Adrenal gland (tissue), 12 donors: Measurements from ENCODE around the gene HIP1R. TPM values are rescaled to one million over a fixed set of nuclear protein-coding genes. Genes with fewer than 3 reads are reported as not detected.

Source experiments
- DNase-seq, 7 donors: peaks; one replicate each; pipeline ENCODE4 v3.0.0-alpha.2; 2019 to 2020
- H3K27ac ChIP-seq, 5 donors: fragments of 200-600 bp; sonication (generic) in 4 of 5; 1 replicate in 3 of 5; 2 replicates in 2 of 5; pipeline versions ENCODE4 v1.5.1 to v1.8.0; 2016 to 2020; ENCODE audit warnings: mild to moderate bottlenecking in 1 of 5
- H3K27me3 ChIP-seq: fragments of 200-600 bp; 2 replicates; pipeline ENCODE4 v1.8.0; 2021
- H3K36me3 ChIP-seq, 2 donors: fragments of 200-600 bp; replicated peaks in 1 of 2; 1 replicate in 1 of 2; 2 replicates in 1 of 2; pipeline versions ENCODE4 v1.5.1 to v1.8.0; 2018 to 2022
- H3K4me1 ChIP-seq, 2 donors: fragments of 200-600 bp; replicated peaks in 1 of 2; 1 replicate in 1 of 2; 2 replicates in 1 of 2; pipeline versions ENCODE4 v1.5.1 to v1.8.0; 2018 to 2021
- H3K4me3 ChIP-seq, 4 donors: fragments of 200-600 bp; sonication (generic) in 3 of 4; one replicate each; pipeline ENCODE4 v1.5.1; 2016 to 2018
- H3K9me3 ChIP-seq, 3 donors: fragments of 200-600 bp; sonication (generic) in 1 of 3; replicated peaks in 1 of 3; 1 replicate in 2 of 3; 2 replicates in 1 of 3; pipeline versions ENCODE4 v1.5.1 to v1.8.0; 2016 to 2021
- POLR2A ChIP-seq, 2 donors: fragments of 450-650 bp; IDR thresholded peaks; one replicate each; pipeline ENCODE4 v1.6.1; 2017; ENCODE audit warnings: antibody characterized with exemption in 2 of 2, mild to moderate bottlenecking in 2 of 2, moderate library complexity in 1 of 2
- WGBS, 4 donors: extraction: QIAGEN DNeasy Blood & Tissue Kit in 2 of 4; methylation state at CpG; one replicate each; pipeline versions ENCODE4 v1.1.5 to v1.1.7; 2013 to 2017; 5-methylcytosine and 5-hydroxymethylcytosine counted together
- intact Hi-C, 2 donors: fragments of 100-400 bp; cut with DNase I; formaldehyde crosslinking; loops; one replicate each; pipeline versions ENCODE4 v1.14.1 to v1.15.0; 2022 to 2023
- polyA plus RNA-seq, 3 donors: library from polyadenylated mRNA; stranded (reverse); fragments of 200-250 nt in 2 of 3; fragments of 350-450 nt in 1 of 3; fragmentation: Illumina TruSeq in 1 of 3; extraction: RNeasy Lipid Tissue Mini Kit (QIAGEN cat#74804) in 1 of 3; gene quantifications; one replicate each; pipeline ENCODE4 v1.2.3, GENCODE V29; 2013 to 2014
- total RNA-seq, 9 donors: library from RNA; depleted of rRNA in 4 of 9; stranded (reverse); fragments of >200 nt in 4 of 9; fragments of 120-200 nt in 1 of 9; fragmentation: NEBNext Ultra II Directional in 1 of 9; extraction: Animal tissue kit (Norgen Biotek cat#: 25700) in 1 of 9; gene quantifications; one replicate each; pipeline versions ENCODE4 v1.1.0 to v1.2.4, GENCODE V29; 2013 to 2023
- TF ChIP-seq, protein P1 (sequence below), 6 experiments: fragments of 450-650 bp in 4 of 6; fragments of 200-600 bp in 2 of 6; sonication (generic) in 1 of 6; IDR thresholded peaks; 1 replicate in 5 of 6; 2 replicates in 1 of 6; pipeline versions ENCODE4 v1.5.1 to v1.8.0; 2016 to 2021; ENCODE audit warnings: antibody characterized with exemption in 6 of 6, mild to moderate bottlenecking in 2 of 6, moderate library complexity in 1 of 6
- donor health status: healthy with polysubstance abuse.
- donor health status: Bipolar disorder and iron deficiency.
- donor health status: DM: yes; HTN: yes; CAD: no.
- donor health status: DM: no; HTN: no; CAD: no.
- donor health status: DM: no; HTN: no; CAD: no.
- donor health status: DM: yes; HTN: yes; CAD: no.

HIP1R gene
- total and polyA plus RNA-seq, 12 donors, result 21.6 to 107 (median 41.3) TPM

GRCh38 chr12:122834104-122834920 is 945 bp upstream of the HIP1R start:
- peak overlapping the region; percentile 19 to 94 (median 72) for H3K27ac ChIP-seq
- TF ChIP-seq, protein P1, sequence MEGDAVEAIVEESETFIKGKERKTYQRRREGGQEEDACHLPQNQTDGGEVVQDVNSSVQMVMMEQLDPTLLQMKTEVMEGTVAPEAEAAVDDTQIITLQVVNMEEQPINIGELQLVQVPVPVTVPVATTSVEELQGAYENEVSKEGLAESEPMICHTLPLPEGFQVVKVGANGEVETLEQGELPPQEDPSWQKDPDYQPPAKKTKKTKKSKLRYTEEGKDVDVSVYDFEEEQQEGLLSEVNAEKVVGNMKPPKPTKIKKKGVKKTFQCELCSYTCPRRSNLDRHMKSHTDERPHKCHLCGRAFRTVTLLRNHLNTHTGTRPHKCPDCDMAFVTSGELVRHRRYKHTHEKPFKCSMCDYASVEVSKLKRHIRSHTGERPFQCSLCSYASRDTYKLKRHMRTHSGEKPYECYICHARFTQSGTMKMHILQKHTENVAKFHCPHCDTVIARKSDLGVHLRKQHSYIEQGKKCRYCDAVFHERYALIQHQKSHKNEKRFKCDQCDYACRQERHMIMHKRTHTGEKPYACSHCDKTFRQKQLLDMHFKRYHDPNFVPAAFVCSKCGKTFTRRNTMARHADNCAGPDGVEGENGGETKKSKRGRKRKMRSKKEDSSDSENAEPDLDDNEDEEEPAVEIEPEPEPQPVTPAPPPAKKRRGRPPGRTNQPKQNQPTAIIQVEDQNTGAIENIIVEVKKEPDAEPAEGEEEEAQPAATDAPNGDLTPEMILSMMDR (IDR thresholded peaks at IDR 0.05), result peak in 3 of 6 experiments; percentile 8 to 34 (median 12)
- peak in 1 of 2 donors; percentile 77 for TF ChIP-seq POLR2A (IDR thresholded peaks at IDR 0.05)
- peaks cover 11 to 13% of the 10 kb centered on the region in 2 donors for H3K4me1 ChIP-seq
- WGBS, 4 donors, result 15 to 27% (median 15%) methylated on average over 11 to 21 of the region's 21 CpGs
- peak; percentile 58 to 82 (median 71) for DNase-seq
- intact Hi-C loops, result no loop called here
- no peaks in the 10 kb centered on the region for H3K27me3 ChIP-seq
- no peaks in the 10 kb centered on the region for H3K9me3 ChIP-seq
- H3K36me3 ChIP-seq, result no peaks in the 10 kb centered on the region
- peak overlapping the region in 2 of 4 donors; percentile 11 to 91 for H3K4me3 ChIP-seq

- Histone ChIP-seq H3K27ac (peak overlapping the region; percentile 77 to 94 (median 78)), H3K4me1 (peaks cover 13 to 16% of the 10 kb centered on the region in 2 donors), H3K27me3 (no peaks in the 10 kb centered on the region), H3K4me3 (peak overlapping the region in 2 of 4 donors; percentile 54 to 91), H3K9me3 (no peaks in the 10 kb centered on the region), H3K36me3 (no peaks in the 10 kb centered on the region)
- intact Hi-C loops, result no loop called here
- peak in 1 of 7 donors; percentile 37 for DNase-seq
- TF ChIP-seq, protein P1 (IDR thresholded peaks at IDR 0.05), result no peak
- no peak for TF ChIP-seq POLR2A (IDR thresholded peaks at IDR 0.05)
- WGBS, 4 donors, result 0 to 1% methylated on average over 29 to 43 of the region's 43 CpGs; no CpG with 5 or more reads in 2 of the 4 donors
Measured at GRCh38 chr12:122835750-122836026, 431 bp downstream of the HIP1R start.

GRCh38 chr12:122836027-122836921 is 1.0 kb downstream of the HIP1R start:
- 0 to 1% (median 0%) methylated on average over 28 to 42 of the region's 42 CpGs for WGBS, 4 donors
- Histone ChIP-seq H3K4me3 (peak overlapping the region in 3 of 4 donors; percentile 2 to 91 (median 43)), H3K36me3 (no peaks in the 10 kb centered on the region), H3K27me3 (no peaks in the 10 kb centered on the region), H3K27ac (peak overlapping the region; percentile 77 to 94 (median 78)), H3K4me1 (peaks cover 17 to 22% of the 10 kb centered on the region in 2 donors), H3K9me3 (no peaks in the 10 kb centered on the region)
- intact Hi-C loops, result no loop called here
- peak; percentile 50 to 74 (median 67) for DNase-seq
- TF ChIP-seq, protein P1 (IDR thresholded peaks at IDR 0.05), result no peak
- TF ChIP-seq POLR2A (IDR thresholded peaks at IDR 0.05), result peak in 1 of 2 donors; percentile 82
